MM.1S (cell line): ENCODE results near the gene TTLL3.

Experiments
- EZH2 ChIP-seq: fragments of 300-600 bp; sonication (generic); optimal IDR thresholded peaks from 2 replicates; pipeline ENCODE3; 2017; ENCODE audit warnings: low read depth, mild to moderate bottlenecking, antibody characterized with exemption, low read length, mixed read lengths
- EZH2phosphoT487 ChIP-seq: fragments of 300-600 bp; sonication (generic); IDR thresholded peaks from 2 replicates; pipeline ENCODE4 v1.6.1; 2018; ENCODE audit warnings: antibody characterized with exemption, low read length
- TF ChIP-seq, protein P1 (sequence below): fragments of 300-600 bp; sonication (generic); IDR thresholded peaks from 2 replicates; pipeline ENCODE4 v1.5.1; 2016; ENCODE audit warnings: antibody characterized with exemption, low read length, mixed read lengths

DNA sequence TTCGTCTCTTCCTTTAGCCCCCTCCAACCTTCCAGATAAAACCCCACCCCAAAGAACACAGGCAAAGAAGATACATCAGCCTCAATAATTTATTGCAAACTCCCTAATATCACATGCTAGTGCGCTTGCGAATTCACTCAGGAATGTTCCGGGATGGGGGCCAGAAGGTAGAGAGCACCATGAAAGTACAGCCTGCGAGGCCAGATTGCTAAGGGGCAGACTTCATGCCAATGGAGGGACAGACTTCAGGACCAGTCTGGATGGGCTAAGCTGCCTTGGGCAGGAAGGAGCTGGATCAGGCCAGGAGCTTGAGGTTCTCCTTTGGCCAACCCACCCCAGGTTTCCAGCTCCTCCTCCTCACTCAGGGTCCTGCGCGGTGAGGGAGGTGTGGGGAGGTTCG lies 56.6 kb downstream of the TTLL3 start:
- TF ChIP-seq EZH2, result no peak
- TF ChIP-seq, protein P1, sequence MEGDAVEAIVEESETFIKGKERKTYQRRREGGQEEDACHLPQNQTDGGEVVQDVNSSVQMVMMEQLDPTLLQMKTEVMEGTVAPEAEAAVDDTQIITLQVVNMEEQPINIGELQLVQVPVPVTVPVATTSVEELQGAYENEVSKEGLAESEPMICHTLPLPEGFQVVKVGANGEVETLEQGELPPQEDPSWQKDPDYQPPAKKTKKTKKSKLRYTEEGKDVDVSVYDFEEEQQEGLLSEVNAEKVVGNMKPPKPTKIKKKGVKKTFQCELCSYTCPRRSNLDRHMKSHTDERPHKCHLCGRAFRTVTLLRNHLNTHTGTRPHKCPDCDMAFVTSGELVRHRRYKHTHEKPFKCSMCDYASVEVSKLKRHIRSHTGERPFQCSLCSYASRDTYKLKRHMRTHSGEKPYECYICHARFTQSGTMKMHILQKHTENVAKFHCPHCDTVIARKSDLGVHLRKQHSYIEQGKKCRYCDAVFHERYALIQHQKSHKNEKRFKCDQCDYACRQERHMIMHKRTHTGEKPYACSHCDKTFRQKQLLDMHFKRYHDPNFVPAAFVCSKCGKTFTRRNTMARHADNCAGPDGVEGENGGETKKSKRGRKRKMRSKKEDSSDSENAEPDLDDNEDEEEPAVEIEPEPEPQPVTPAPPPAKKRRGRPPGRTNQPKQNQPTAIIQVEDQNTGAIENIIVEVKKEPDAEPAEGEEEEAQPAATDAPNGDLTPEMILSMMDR, result no peak
- no peak for TF ChIP-seq EZH2phosphoT487
